CD14-positive monocyte (primary cell): Measurements from ENCODE around the gene PHF12. TPM values are rescaled to one million over a fixed set of nuclear protein-coding genes. Genes with fewer than 3 reads are reported as not detected.

Source experiments
- DNase-seq, 3 donors: peaks; one replicate each; pipeline ENCODE4 v3.0.0-alpha.2; 2011 to 2022
- H2AFZ ChIP-seq: 2 replicates; pipeline ENCODE4 v1.6.0; 2012; ENCODE audit warnings: mild to moderate bottlenecking, low read depth, low read length, inconsistent platforms; ENCODE audit not compliant: insufficient read depth, poor library complexity, severe bottlenecking
- H3K27ac ChIP-seq, 2 donors: 1 replicate in 1 of 2; 2 replicates in 1 of 2; pipeline ENCODE4 v1.5.1; 2012 to 2013; ENCODE audit warnings: low read length in 2 of 2, control low read depth in 1 of 2, inconsistent platforms in 1 of 2, low read depth in 1 of 2, mild to moderate bottlenecking in 1 of 2
- H3K27me3 ChIP-seq, 2 donors: one replicate each; pipeline versions ENCODE4 v1.6.0 to v1.6.1; 2011 to 2013; ENCODE audit warnings: low read length in 2 of 2; ENCODE audit not compliant: control insufficient read depth in 2 of 2, insufficient read depth in 2 of 2
- H3K36me3 ChIP-seq, 2 donors: replicated peaks in 1 of 2; 1 replicate in 1 of 2; 2 replicates in 1 of 2; pipeline versions ENCODE4 v1.5.1 to v1.6.1; 2012 to 2013; ENCODE audit warnings: low read length in 2 of 2, control low read depth in 1 of 2, inconsistent platforms in 1 of 2, mild to moderate bottlenecking in 1 of 2; ENCODE audit not compliant: insufficient read depth in 2 of 2, control insufficient read depth in 1 of 2
- H3K4me1 ChIP-seq, 2 donors: 1 replicate in 1 of 2; 2 replicates in 1 of 2; pipeline versions ENCODE4 v1.5.1 to v1.6.1; 2012 to 2013; ENCODE audit warnings: low read length in 2 of 2, control low read depth in 1 of 2, inconsistent platforms in 1 of 2, mild to moderate bottlenecking in 1 of 2, moderate library complexity in 1 of 2; ENCODE audit not compliant: insufficient read depth in 2 of 2, control insufficient read depth in 1 of 2
- H3K4me2 ChIP-seq: replicated peaks from 2 replicates; pipeline ENCODE3; 2012; ENCODE audit warnings: low read length, moderate library complexity, mild to moderate bottlenecking; ENCODE audit not compliant: poor library complexity, severe bottlenecking; ENCODE audit errors: extremely low read depth
- H3K4me3 ChIP-seq, 3 experiments: fragments of 200-600 bp in 1 of 3; sonication (generic) in 1 of 3; replicated peaks in 1 of 3; 1 replicate in 2 of 3; 2 replicates in 1 of 3; pipeline ENCODE4 v1.5.1; 2011 to 2013; ENCODE audit warnings: low read length in 3 of 3, mild to moderate bottlenecking in 3 of 3, control low read depth in 2 of 3, low read depth in 2 of 3, inconsistent platforms in 1 of 3, moderate library complexity in 1 of 3
- H3K79me2 ChIP-seq: 2 replicates; pipeline ENCODE4 v1.6.0; 2012; ENCODE audit warnings: mild to moderate bottlenecking, control low read depth, inconsistent platforms, low read length, moderate library complexity; ENCODE audit not compliant: insufficient read depth
- H3K9ac ChIP-seq: 2 replicates; pipeline ENCODE4 v1.6.0; 2017; ENCODE audit warnings: low read length, mild to moderate bottlenecking; ENCODE audit not compliant: insufficient read depth, poor library complexity, severe bottlenecking
- H3K9me3 ChIP-seq, 2 donors: replicated peaks in 1 of 2; 1 replicate in 1 of 2; 2 replicates in 1 of 2; pipeline versions ENCODE4 v1.5.1 to v1.6.1; 2012 to 2013; ENCODE audit warnings: low read length in 2 of 2, control low read depth in 1 of 2; ENCODE audit not compliant: control insufficient read depth in 1 of 2, insufficient read depth in 1 of 2
- H4K20me1 ChIP-seq: 2 replicates; pipeline ENCODE4 v1.6.0; 2012; ENCODE audit warnings: mild to moderate bottlenecking, low read length, control low read depth, moderate library complexity; ENCODE audit not compliant: insufficient read depth
- H3K27ac Mint-ChIP-seq, 7 donors: one replicate each; pipeline ENCODE4 v1.8.0; 2020; ENCODE audit warnings: mild to moderate bottlenecking in 7 of 7, mixed read lengths in 7 of 7, moderate library complexity in 6 of 7, inconsistent platforms in 2 of 7
- H3K27me3 Mint-ChIP-seq, 3 donors: one replicate each; pipeline ENCODE4 v1.8.0; 2021 to 2022; ENCODE audit warnings: low read depth in 3 of 3, mild to moderate bottlenecking in 3 of 3, mixed read lengths in 3 of 3, moderate library complexity in 3 of 3, inconsistent platforms in 1 of 3
- H3K36me3 Mint-ChIP-seq, 2 donors: one replicate each; pipeline ENCODE4 v1.8.0; 2020; ENCODE audit warnings: mixed read lengths in 2 of 2, inconsistent platforms in 1 of 2, mild to moderate bottlenecking in 1 of 2
- H3K4me1 Mint-ChIP-seq: one replicate; pipeline ENCODE4 v1.8.0; 2020; ENCODE audit warnings: mild to moderate bottlenecking, mixed read lengths
- H3K4me3 Mint-ChIP-seq, 2 donors: one replicate each; pipeline ENCODE4 v1.8.0; 2020; ENCODE audit warnings: mild to moderate bottlenecking in 2 of 2, mixed read lengths in 2 of 2, moderate library complexity in 1 of 2
- H3K9me3 Mint-ChIP-seq, 7 donors: one replicate each; pipeline ENCODE4 v1.8.0; 2020 to 2022; ENCODE audit warnings: mixed read lengths in 7 of 7, mild to moderate bottlenecking in 6 of 7, moderate library complexity in 6 of 7, inconsistent platforms in 2 of 7
- CTCF ChIP-seq: fragments of 200-600 bp; IDR thresholded peaks from one replicate; pipeline ENCODE4 v1.8.0; 2022; ENCODE audit warnings: antibody characterized with exemption, mild to moderate bottlenecking
- WGBS: methylation state at CpG from one replicate; pipeline ENCODE4 v1.1.5; 2013; ENCODE audit warnings: missing lambda C conversion rate; ENCODE audit not compliant: insufficient coverage; 5-methylcytosine and 5-hydroxymethylcytosine counted together
- intact Hi-C, 2 donors: fragments of 100-400 bp; cut with micrococcal nuclease; formaldehyde crosslinking; loops; one replicate each; pipeline versions ENCODE4 v1.15.0 to v1.15.1; 2023
- polyA plus RNA-seq, 3 donors: library from polyadenylated mRNA; depleted of rRNA in 1 of 3; unstranded in 2 of 3; stranded (reverse) in 1 of 3; fragments of 300-500 nt in 2 of 3; fragments of >200 nt in 1 of 3; fragmentation: Illumina TruSeq in 2 of 3; gene quantifications; 1 replicate in 2 of 3; 2 replicates in 1 of 3; pipeline ENCODE4 v1.2.3, GENCODE V29; 2012 to 2021

PHF12 gene
- polyA plus RNA-seq, 3 donors = 1.4 to 62.5 (median 2.5) TPM

DNA sequence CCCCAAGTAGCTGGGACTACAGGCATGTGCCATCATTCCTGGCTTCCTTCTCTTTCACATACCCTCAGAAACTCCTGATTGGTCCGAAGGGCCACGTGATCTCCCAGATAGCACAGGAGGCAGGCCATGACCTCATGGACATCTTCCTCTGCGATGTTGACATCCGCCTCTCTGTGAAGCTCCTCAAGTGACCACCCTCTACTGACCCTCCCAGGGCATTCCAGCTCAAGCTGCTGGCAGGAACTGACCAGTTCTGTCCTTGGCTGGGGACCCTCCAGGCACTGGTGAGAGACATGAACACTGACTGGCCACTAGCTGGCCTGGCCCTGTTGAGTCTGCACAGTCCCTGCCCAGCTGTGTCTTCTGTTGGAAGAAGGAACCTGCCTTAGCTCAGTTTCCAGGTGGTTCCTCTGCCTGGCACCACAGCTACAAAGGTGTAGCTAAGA is 90.9 kb downstream of the PHF12 start:
- no peak overlapping the region for H3K9ac ChIP-seq
- Mint-ChIP-seq H3K27me3 (peaks cover 0 to 2% (median 0%) of the 10 kb centered on the region in 3 donors), H3K4me1 (peaks cover 4% of the 10 kb centered on the region), H3K9me3 (no peaks in the 10 kb centered on the region), H3K4me3 (no peak overlapping the region), H3K36me3 (peaks cover 35 to 54% of the 10 kb centered on the region in 2 donors), H3K27ac (peak overlapping the region in 1 of 7 donors; percentile 4)
- intact Hi-C loops = no loop called here
- H4K20me1 ChIP-seq = no peaks in the 10 kb centered on the region
- H3K4me3 ChIP-seq = no peak overlapping the region
- peaks cover 8% of the 10 kb centered on the region for H3K79me2 ChIP-seq
- 96% methylated on average over 4 of the region's 4 CpGs for WGBS
- H3K27ac ChIP-seq = no peak overlapping the region
- H3K36me3 ChIP-seq = peaks cover 34 to 46% of the 10 kb centered on the region in 2 donors
- no peak for TF ChIP-seq CTCF
- H3K4me1 ChIP-seq = peaks cover 3 to 5% of the 10 kb centered on the region in 2 donors
- no peaks in the 10 kb centered on the region for H3K27me3 ChIP-seq
- no peak overlapping the region for H2AFZ ChIP-seq
- no peaks in the 10 kb centered on the region for H3K9me3 ChIP-seq
- no peak for DNase-seq
- no peak overlapping the region for H3K4me2 ChIP-seq

- Histone ChIP-seq H3K27ac (no peak overlapping the region), H3K4me3 (no peak overlapping the region), H3K27me3 (no peaks in the 10 kb centered on the region), H3K4me2 (no peak overlapping the region), H4K20me1 (no peaks in the 10 kb centered on the region), H3K9ac (no peak overlapping the region), H3K36me3 (peaks cover 34 to 46% of the 10 kb centered on the region in 2 donors), H2AFZ (no peak overlapping the region), H3K4me1 (peaks cover 12 to 17% of the 10 kb centered on the region in 2 donors), H3K79me2 (peaks cover 14% of the 10 kb centered on the region), H3K9me3 (no peaks in the 10 kb centered on the region)
- intact Hi-C loops = loop anchor here in 1 of 2 donors (10.0 kb wide), 1 partner anchor 94 kb away; no protein-coding TSS in a partner anchor
- Mint-ChIP-seq H3K27me3 (no peaks in the 10 kb centered on the region), H3K4me1 (peaks cover 13% of the 10 kb centered on the region), H3K4me3 (no peak overlapping the region), H3K27ac (no peak overlapping the region), H3K36me3 (peaks cover 35 to 54% of the 10 kb centered on the region in 2 donors), H3K9me3 (no peaks in the 10 kb centered on the region)
- no CpG with 5 or more reads among the region's 2 CpGs for WGBS
- no peak for DNase-seq
- no peak for TF ChIP-seq CTCF
These were observed 92.4 kb downstream of the PHF12 start for GRCh38 chr17:28858801-28859355.
